Measurements from ENCODE around the gene ATF1. TPM values are rescaled to one million over a fixed set of nuclear protein-coding genes. Genes with fewer than 3 reads are reported as not detected.

ATF1 gene
- 41.2 to 47.8 TPM (median 45.0 TPM) in 5 replicates for total RNA-seq (2022; extraction: Qiagen RNA extraction)

GRCh38 chr12:50763639-50764285 lies at the start of gene ATF1:
Gene ATF1 (plus strand): TSS chr12:50764101. CDS start chr12:50780146, 16,045 bp downstream.

GRCh38 chr12:50842637-50843493 lies 79.0 kb downstream of the ATF1 start, which contains the start of gene TMPRSS12:
Gene TMPRSS12 (plus strand): TSS chr12:50842926. CDS start chr12:50842965, 39 bp downstream.

Other genes with a start within 250 kb of the ATF1 start
- gene TMPRSS12, start 78.8 kb downstream of the ATF1 start, total RNA-seq (2022; extraction: Qiagen RNA extraction): not detected in 5 replicates
- not detected in 5 replicates for gene HIGD1C, start 188.4 kb downstream of the ATF1 start, total RNA-seq (2022; extraction: Qiagen RNA extraction)